Osteocyte (in vitro differentiated cells): ENCODE data around the gene TBC1D9. TPM values are rescaled to one million over a fixed set of nuclear protein-coding genes. Genes with fewer than 3 reads are reported as not detected.

ENCODE experiments used
- DNase-seq: peaks from one replicate; pipeline ENCODE4 v3.0.0; 2021; ENCODE audit warnings: mixed read lengths; ENCODE audit not compliant: unreplicated experiment; ENCODE audit errors: extremely low spot score
- H3K27ac Mint-ChIP-seq: one replicate; pipeline ENCODE4 v1.8.0; 2021; ENCODE audit warnings: mild to moderate bottlenecking, mixed read lengths; ENCODE audit not compliant: unreplicated experiment
- H3K27me3 Mint-ChIP-seq: one replicate; pipeline ENCODE4 v1.8.0; 2021; ENCODE audit warnings: mixed read lengths; ENCODE audit not compliant: unreplicated experiment
- H3K36me3 Mint-ChIP-seq: one replicate; pipeline ENCODE4 v1.8.0; 2021; ENCODE audit warnings: mixed read lengths; ENCODE audit not compliant: unreplicated experiment
- H3K4me1 Mint-ChIP-seq: one replicate; pipeline ENCODE4 v1.8.0; 2021; ENCODE audit warnings: mixed read lengths; ENCODE audit not compliant: unreplicated experiment
- H3K4me3 Mint-ChIP-seq: one replicate; pipeline ENCODE4 v1.8.0; 2021; ENCODE audit warnings: mild to moderate bottlenecking, moderate library complexity, mixed read lengths; ENCODE audit not compliant: unreplicated experiment
- H3K9me3 Mint-ChIP-seq: one replicate; pipeline ENCODE4 v1.8.0; 2021; ENCODE audit warnings: mixed read lengths; ENCODE audit not compliant: unreplicated experiment
- CTCF ChIP-seq: fragments of 200-600 bp; sonication (generic); IDR thresholded peaks from 2 replicates; pipeline ENCODE4 v1.5.0; 2021; ENCODE audit warnings: antibody characterized with exemption, mild to moderate bottlenecking, moderate library complexity
- total RNA-seq: library from RNA; stranded (reverse); gene quantifications from 2 replicates; pipeline ENCODE4 v1.2.1, GENCODE V29; 2021

The TBC1D9 gene
- total RNA-seq, 1 donor from 2014 or later, result 38.8 TPM

- peaks cover 19% of the 10 kb centered on the region for H3K4me1 Mint-ChIP-seq
- peak overlapping the region; percentile 33 for H3K4me3 Mint-ChIP-seq
- H3K27me3 Mint-ChIP-seq, result no peaks in the 10 kb centered on the region
- peak overlapping the region; percentile 87 for H3K27ac Mint-ChIP-seq
- TF ChIP-seq CTCF, result no peak
- DNase-seq, result no peak
- peaks cover 48% of the 10 kb centered on the region for H3K36me3 Mint-ChIP-seq
- no peaks in the 10 kb centered on the region for H3K9me3 Mint-ChIP-seq
Measured at GRCh38 chr4:140653718-140654494, 102.3 kb downstream of the TBC1D9 start.

GRCh38 chr4:140652601-140653000 is 103.6 kb downstream of the TBC1D9 start:
- H3K4me3 Mint-ChIP-seq, result no peak overlapping the region
- peaks cover 51% of the 10 kb centered on the region for H3K36me3 Mint-ChIP-seq
- no peaks in the 10 kb centered on the region for H3K27me3 Mint-ChIP-seq
- H3K27ac Mint-ChIP-seq, result peak overlapping the region; percentile 2
- H3K9me3 Mint-ChIP-seq, result no peaks in the 10 kb centered on the region
- no peak for DNase-seq
- TF ChIP-seq CTCF, result no peak
- peaks cover 19% of the 10 kb centered on the region for H3K4me1 Mint-ChIP-seq

GRCh38 chr4:140648716-140649308 is 107.4 kb downstream of the TBC1D9 start:
- no peaks in the 10 kb centered on the region for H3K9me3 Mint-ChIP-seq
- no peak overlapping the region for H3K4me3 Mint-ChIP-seq
- H3K36me3 Mint-ChIP-seq, result peaks cover 50% of the 10 kb centered on the region
- H3K27me3 Mint-ChIP-seq, result no peaks in the 10 kb centered on the region
- peaks cover 10% of the 10 kb centered on the region for H3K4me1 Mint-ChIP-seq
- no peak for DNase-seq
- no peak overlapping the region for H3K27ac Mint-ChIP-seq
- TF ChIP-seq CTCF, result no peak

GRCh38 chr4:140645614-140646412 is 110.4 kb downstream of the TBC1D9 start:
- Mint-ChIP-seq H3K27ac (no peak overlapping the region), H3K9me3 (no peaks in the 10 kb centered on the region), H3K4me3 (no peak overlapping the region), H3K27me3 (no peaks in the 10 kb centered on the region), H3K36me3 (peaks cover 43% of the 10 kb centered on the region), H3K4me1 (no peaks in the 10 kb centered on the region)
- no peak for TF ChIP-seq CTCF
- no peak for DNase-seq

- Mint-ChIP-seq H3K9me3 (no peaks in the 10 kb centered on the region), H3K27ac (no peak overlapping the region), H3K4me3 (no peak overlapping the region), H3K4me1 (no peaks in the 10 kb centered on the region), H3K27me3 (no peaks in the 10 kb centered on the region), H3K36me3 (peaks cover 42% of the 10 kb centered on the region)
- no peak for DNase-seq
- no peak for TF ChIP-seq CTCF
Measured at GRCh38 chr4:140645196-140645595, 111.0 kb downstream of the TBC1D9 start.
